Measurements from ENCODE around the gene ADGB. TPM values are rescaled to one million over a fixed set of nuclear protein-coding genes. Genes with fewer than 3 reads are reported as not detected.

ADGB gene
- polyA plus RNA-seq, 2 of the 4 experiments (the other 2 are of a cell fraction) = not detected

DNA sequence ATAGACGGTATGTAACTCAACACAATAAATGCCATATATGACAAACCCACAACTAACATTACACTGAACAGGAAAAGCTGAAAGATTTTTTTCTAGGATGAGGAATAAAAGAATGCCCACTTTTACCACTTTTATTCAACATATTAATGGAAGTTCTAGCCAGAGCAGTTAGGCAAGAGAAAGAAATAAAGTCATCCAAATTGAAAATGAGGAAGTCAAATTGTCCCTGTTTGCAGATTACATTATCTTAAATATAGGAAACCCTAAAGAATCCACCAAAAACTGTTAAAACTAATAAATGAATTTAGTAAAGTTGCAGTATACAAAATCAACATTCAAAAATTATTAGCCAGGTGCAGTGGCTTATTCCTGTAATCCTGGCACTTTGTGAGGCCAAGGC, 24.6 kb upstream of the ADGB start:
- 43% methylated on average over 1 of the region's 1 CpG for WGBS (ENCODE audit: missing lambda C conversion rate)
- ATAC-seq (no peak), DNase-seq (ENCODE audit: low read depth in 1 of 2, low spot score in 1 of 2) (no peak), FAIRE-seq (no peak)
- CTCF ChIA-PET = no interaction called here
- Histone ChIP-seq H3K4me1 (no peaks in the 10 kb centered on the region), H3K9me3 (no peaks in the 10 kb centered on the region), H3K27ac (no peak overlapping the region), H3K4me2 (no peak overlapping the region), H3K4me3 (no peak overlapping the region)
- POLR2A ChIA-PET = no interaction called here
- TF ChIP-seq SREBF2 (IDR thresholded peaks at IDR 0.05) (no peak), RNF2 (IDR thresholded peaks at IDR 0.05; ENCODE audit: borderline replicate concordance, low read depth) (no peak)

DNA sequence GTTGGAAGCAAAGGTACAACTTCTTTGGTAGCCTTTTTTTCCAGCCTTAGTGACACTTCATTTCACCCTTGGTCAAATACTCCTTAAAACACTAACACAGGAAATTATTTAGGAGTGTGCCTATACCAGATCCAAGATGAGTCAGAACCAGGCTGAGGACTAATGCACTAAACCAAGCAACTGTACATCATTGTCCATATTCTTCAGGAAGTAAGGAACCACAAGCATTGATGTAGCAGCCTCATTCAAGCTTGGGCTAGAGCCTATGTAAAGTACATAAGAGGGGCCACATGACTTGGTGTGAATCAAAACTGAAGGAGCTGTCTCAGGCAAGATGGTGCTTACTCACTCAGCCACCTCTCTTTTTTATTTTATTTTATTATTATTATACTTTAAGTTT, 20.7 kb upstream of the ADGB start:
- Histone ChIP-seq H3K9me3 (no peaks in the 10 kb centered on the region), H3K27ac (no peak overlapping the region), H3K4me2 (no peak overlapping the region), H3K4me3 (no peak overlapping the region), H3K4me1 (no peaks in the 10 kb centered on the region)
- no peak for DNase-seq (ENCODE audit: low read depth in 1 of 2, low spot score in 1 of 2)
- FAIRE-seq = no peak
- ATAC-seq = no peak
- POLR2A ChIA-PET = no interaction called here
- CTCF ChIA-PET = no interaction called here
- TF ChIP-seq KDM5A (IDR thresholded peaks at IDR 0.05) (no peak), MYC (IDR thresholded peaks at IDR 0.05; ENCODE audit: borderline replicate concordance, low read length) (no peak), PHF8 (IDR thresholded peaks at IDR 0.05; ENCODE audit: borderline replicate concordance, low read depth) (no peak), NPAS2 (CRISPR knock-in tag; IDR thresholded peaks at IDR 0.05; ENCODE audit: borderline replicate concordance) (no peak), HEYL (CRISPR knock-in tag; IDR thresholded peaks at IDR 0.05) (no peak), HOXA7 (CRISPR knock-in tag; IDR thresholded peaks at IDR 0.05) (no peak)
- TF ChIP-seq, protein P1, sequence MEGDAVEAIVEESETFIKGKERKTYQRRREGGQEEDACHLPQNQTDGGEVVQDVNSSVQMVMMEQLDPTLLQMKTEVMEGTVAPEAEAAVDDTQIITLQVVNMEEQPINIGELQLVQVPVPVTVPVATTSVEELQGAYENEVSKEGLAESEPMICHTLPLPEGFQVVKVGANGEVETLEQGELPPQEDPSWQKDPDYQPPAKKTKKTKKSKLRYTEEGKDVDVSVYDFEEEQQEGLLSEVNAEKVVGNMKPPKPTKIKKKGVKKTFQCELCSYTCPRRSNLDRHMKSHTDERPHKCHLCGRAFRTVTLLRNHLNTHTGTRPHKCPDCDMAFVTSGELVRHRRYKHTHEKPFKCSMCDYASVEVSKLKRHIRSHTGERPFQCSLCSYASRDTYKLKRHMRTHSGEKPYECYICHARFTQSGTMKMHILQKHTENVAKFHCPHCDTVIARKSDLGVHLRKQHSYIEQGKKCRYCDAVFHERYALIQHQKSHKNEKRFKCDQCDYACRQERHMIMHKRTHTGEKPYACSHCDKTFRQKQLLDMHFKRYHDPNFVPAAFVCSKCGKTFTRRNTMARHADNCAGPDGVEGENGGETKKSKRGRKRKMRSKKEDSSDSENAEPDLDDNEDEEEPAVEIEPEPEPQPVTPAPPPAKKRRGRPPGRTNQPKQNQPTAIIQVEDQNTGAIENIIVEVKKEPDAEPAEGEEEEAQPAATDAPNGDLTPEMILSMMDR (IDR thresholded peaks at IDR 0.05) = no peak
- TF ChIP-seq, protein P2, sequence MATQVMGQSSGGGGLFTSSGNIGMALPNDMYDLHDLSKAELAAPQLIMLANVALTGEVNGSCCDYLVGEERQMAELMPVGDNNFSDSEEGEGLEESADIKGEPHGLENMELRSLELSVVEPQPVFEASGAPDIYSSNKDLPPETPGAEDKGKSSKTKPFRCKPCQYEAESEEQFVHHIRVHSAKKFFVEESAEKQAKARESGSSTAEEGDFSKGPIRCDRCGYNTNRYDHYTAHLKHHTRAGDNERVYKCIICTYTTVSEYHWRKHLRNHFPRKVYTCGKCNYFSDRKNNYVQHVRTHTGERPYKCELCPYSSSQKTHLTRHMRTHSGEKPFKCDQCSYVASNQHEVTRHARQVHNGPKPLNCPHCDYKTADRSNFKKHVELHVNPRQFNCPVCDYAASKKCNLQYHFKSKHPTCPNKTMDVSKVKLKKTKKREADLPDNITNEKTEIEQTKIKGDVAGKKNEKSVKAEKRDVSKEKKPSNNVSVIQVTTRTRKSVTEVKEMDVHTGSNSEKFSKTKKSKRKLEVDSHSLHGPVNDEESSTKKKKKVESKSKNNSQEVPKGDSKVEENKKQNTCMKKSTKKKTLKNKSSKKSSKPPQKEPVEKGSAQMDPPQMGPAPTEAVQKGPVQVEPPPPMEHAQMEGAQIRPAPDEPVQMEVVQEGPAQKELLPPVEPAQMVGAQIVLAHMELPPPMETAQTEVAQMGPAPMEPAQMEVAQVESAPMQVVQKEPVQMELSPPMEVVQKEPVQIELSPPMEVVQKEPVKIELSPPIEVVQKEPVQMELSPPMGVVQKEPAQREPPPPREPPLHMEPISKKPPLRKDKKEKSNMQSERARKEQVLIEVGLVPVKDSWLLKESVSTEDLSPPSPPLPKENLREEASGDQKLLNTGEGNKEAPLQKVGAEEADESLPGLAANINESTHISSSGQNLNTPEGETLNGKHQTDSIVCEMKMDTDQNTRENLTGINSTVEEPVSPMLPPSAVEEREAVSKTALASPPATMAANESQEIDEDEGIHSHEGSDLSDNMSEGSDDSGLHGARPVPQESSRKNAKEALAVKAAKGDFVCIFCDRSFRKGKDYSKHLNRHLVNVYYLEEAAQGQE (IDR thresholded peaks at IDR 0.05) = no peak
- TF ChIP-seq, protein P3, sequence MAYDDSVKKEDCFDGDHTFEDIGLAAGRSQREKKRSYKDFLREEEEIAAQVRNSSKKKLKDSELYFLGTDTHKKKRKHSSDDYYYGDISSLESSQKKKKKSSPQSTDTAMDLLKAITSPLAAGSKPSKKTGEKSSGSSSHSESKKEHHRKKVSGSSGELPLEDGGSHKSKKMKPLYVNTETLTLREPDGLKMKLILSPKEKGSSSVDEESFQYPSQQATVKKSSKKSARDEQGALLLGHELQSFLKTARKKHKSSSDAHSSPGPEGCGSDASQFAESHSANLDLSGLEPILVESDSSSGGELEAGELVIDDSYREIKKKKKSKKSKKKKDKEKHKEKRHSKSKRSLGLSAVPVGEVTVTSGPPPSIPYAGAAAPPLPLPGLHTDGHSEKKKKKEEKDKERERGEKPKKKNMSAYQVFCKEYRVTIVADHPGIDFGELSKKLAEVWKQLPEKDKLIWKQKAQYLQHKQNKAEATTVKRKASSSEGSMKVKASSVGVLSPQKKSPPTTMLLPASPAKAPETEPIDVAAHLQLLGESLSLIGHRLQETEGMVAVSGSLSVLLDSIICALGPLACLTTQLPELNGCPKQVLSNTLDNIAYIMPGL (CRISPR knock-in tag; IDR thresholded peaks at IDR 0.05; ENCODE audit: borderline replicate concordance) = no peak
- TF ChIP-seq, protein P4, sequence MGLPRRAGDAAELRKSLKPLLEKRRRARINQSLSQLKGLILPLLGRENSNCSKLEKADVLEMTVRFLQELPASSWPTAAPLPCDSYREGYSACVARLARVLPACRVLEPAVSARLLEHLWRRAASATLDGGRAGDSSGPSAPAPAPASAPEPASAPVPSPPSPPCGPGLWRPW (IDR thresholded peaks at IDR 0.05) = no peak

DNA sequence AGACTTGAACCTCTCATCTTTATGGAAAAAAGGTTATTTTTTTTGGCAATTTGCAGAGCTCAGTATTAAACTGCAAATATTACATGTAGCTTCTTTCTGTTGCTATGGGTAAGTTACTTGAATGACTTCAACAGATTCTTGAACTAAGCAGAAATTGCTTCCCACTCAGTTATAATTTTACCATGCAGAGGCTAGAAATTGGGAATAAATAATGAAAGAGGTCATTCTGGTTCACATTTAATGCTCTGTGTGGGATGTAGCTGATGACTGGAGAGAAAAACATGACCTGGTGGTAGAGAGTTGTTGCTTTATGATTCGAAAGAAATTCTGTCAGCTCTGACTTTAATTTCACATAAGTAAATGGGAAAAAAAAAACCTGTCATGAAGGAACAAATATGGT, 16.8 kb upstream of the ADGB start:
- no peaks in the 10 kb centered on the region for H3K9me3 ChIP-seq
- no peak overlapping the region for H3K4me2 ChIP-seq
- ChIA-PET CTCF (no interaction called here), POLR2A (no interaction called here)
- FAIRE-seq = no peak
- TF ChIP-seq EP300 (IDR thresholded peaks at IDR 0.05) (no peak), ESRRA (IDR thresholded peaks at IDR 0.05; ENCODE audit: borderline replicate concordance, low read length) (no peak), HOXB5 (CRISPR knock-in tag; IDR thresholded peaks at IDR 0.05) (no peak), TP53 (CRISPR knock-in tag; IDR thresholded peaks at IDR 0.05) (no peak)
- TF ChIP-seq, protein P5, sequence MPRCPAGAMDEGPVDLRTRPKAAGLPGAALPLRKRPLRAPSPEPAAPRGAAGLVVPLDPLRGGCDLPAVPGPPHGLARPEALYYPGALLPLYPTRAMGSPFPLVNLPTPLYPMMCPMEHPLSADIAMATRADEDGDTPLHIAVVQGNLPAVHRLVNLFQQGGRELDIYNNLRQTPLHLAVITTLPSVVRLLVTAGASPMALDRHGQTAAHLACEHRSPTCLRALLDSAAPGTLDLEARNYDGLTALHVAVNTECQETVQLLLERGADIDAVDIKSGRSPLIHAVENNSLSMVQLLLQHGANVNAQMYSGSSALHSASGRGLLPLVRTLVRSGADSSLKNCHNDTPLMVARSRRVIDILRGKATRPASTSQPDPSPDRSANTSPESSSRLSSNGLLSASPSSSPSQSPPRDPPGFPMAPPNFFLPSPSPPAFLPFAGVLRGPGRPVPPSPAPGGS (IDR thresholded peaks at IDR 0.05) = no peak
- TF ChIP-seq, protein P4 (IDR thresholded peaks at IDR 0.05) = no peak
- H3K27ac ChIP-seq = no peak overlapping the region
- no peaks in the 10 kb centered on the region for H3K4me1 ChIP-seq
- WGBS (ENCODE audit: missing lambda C conversion rate) = 5% methylated on average over 1 of the region's 1 CpG
- DNase-seq (ENCODE audit: low read depth in 1 of 2, low spot score in 1 of 2) = no peak
- H3K4me3 ChIP-seq = no peak overlapping the region
- ATAC-seq = no peak

All from A549 (cell line).